ENCODE data around the gene C2CD4B. TPM values are rescaled to one million over a fixed set of nuclear protein-coding genes. Genes with fewer than 3 reads are reported as not detected.

Gene C2CD4B
- total RNA-seq, 1 donor from 2014 or later = 5.9 TPM

- ATAC-seq = no peak
- DNase-seq (ENCODE audit: low spot score) = no peak
- intact Hi-C loops (cut with DNase I) = no loop called here
These were observed 11.9 kb downstream of the C2CD4B start for GRCh38 chr15:62153228-62153627.

GRCh38 chr15:62150445-62150844 lies 14.6 kb downstream of the C2CD4B start:
- intact Hi-C loops (cut with DNase I) = no loop called here
- no peak for ATAC-seq
- DNase-seq (ENCODE audit: low spot score) = no peak

- DNase-seq (ENCODE audit: low spot score) (no peak), ATAC-seq (no peak)
- intact Hi-C loops (cut with DNase I) = no loop called here
These were observed 15.4 kb downstream of the C2CD4B start for GRCh38 chr15:62149729-62150128.

GRCh38 chr15:62147551-62147950 lies 17.5 kb downstream of the C2CD4B start:
- no peak for ATAC-seq
- intact Hi-C loops (cut with DNase I) = no loop called here
- no peak for DNase-seq (ENCODE audit: low spot score)

- DNase-seq (ENCODE audit: low spot score) (no peak), ATAC-seq (no peak)
- intact Hi-C loops (cut with DNase I) = no loop called here
These were observed 17.9 kb downstream of the C2CD4B start for GRCh38 chr15:62147149-62147548.

GRCh38 chr15:62145015-62145735 lies 19.9 kb downstream of the C2CD4B start:
- no peak for ATAC-seq
- intact Hi-C loops (cut with DNase I) = no loop called here
- no peak for DNase-seq (ENCODE audit: low spot score)

GRCh38 chr15:62142736-62143135 lies 22.3 kb downstream of the C2CD4B start:
- intact Hi-C loops (cut with DNase I) = no loop called here
- DNase-seq (ENCODE audit: low spot score) = no peak
- no peak for ATAC-seq

- intact Hi-C loops (cut with DNase I) = no loop called here
- no peak for DNase-seq (ENCODE audit: low spot score)
- ATAC-seq = no peak
These were observed 23.2 kb downstream of the C2CD4B start for GRCh38 chr15:62141643-62142588.

- ATAC-seq (no peak), DNase-seq (ENCODE audit: low spot score) (no peak)
- intact Hi-C loops (cut with DNase I) = no loop called here
These were observed 23.9 kb downstream of the C2CD4B start for GRCh38 chr15:62141200-62141599.

GRCh38 chr15:62138124-62138523 lies 27.0 kb downstream of the C2CD4B start:
- DNase-seq (ENCODE audit: low spot score) = no peak
- intact Hi-C loops (cut with DNase I) = no loop called here
- no peak for ATAC-seq

GRCh38 chr15:62136911-62137865 lies 27.9 kb downstream of the C2CD4B start:
- intact Hi-C loops (cut with DNase I) = no loop called here
- ATAC-seq (no peak), DNase-seq (ENCODE audit: low spot score) (no peak)

GRCh38 chr15:62135532-62136134 lies 29.5 kb downstream of the C2CD4B start:
- DNase-seq (ENCODE audit: low spot score) = no peak
- intact Hi-C loops (cut with DNase I) = no loop called here
- ATAC-seq = no peak

- intact Hi-C loops (cut with DNase I) = no loop called here
- no peak for ATAC-seq
- no peak for DNase-seq (ENCODE audit: low spot score)
These were observed 31.9 kb downstream of the C2CD4B start for GRCh38 chr15:62133141-62133540.

- ATAC-seq (no peak), DNase-seq (ENCODE audit: low spot score) (no peak)
- intact Hi-C loops (cut with DNase I) = no loop called here
These were observed 36.2 kb downstream of the C2CD4B start for GRCh38 chr15:62128916-62129315.

- DNase-seq (ENCODE audit: low spot score) (no peak), ATAC-seq (no peak)
- intact Hi-C loops (cut with DNase I) = no loop called here
These were observed 38.7 kb downstream of the C2CD4B start for GRCh38 chr15:62126364-62126763.

- intact Hi-C loops (cut with DNase I) = no loop called here
- DNase-seq (ENCODE audit: low spot score) (no peak), ATAC-seq (peak; percentile 38)
These were observed 39.3 kb downstream of the C2CD4B start for GRCh38 chr15:62125773-62126172.

- DNase-seq (ENCODE audit: low spot score) (no peak), ATAC-seq (no peak)
- intact Hi-C loops (cut with DNase I) = loop anchor here (5.0 kb wide), 1 partner anchor 58 kb away; the partner anchor contains the start of gene C2CD4A
These were observed 40.1 kb downstream of the C2CD4B start for GRCh38 chr15:62124973-62125303.

- DNase-seq (ENCODE audit: low spot score) (no peak), ATAC-seq (no peak)
- intact Hi-C loops (cut with DNase I) = loop anchor here (5.0 kb wide), 1 partner anchor 57 kb away; the partner anchor contains the start of gene C2CD4A
These were observed 40.7 kb downstream of the C2CD4B start for GRCh38 chr15:62124176-62124972.
